ENCODE results near the gene SPATA7.

- TF ChIP-seq CTCF (IDR thresholded peaks at IDR 0.05) (no peak), POLR2A (IDR thresholded peaks at IDR 0.05) (no peak), EP300 (IDR thresholded peaks at IDR 0.05; ENCODE audit: low read depth) (no peak)
These were observed 31.1 kb upstream of the SPATA7 start for GRCh38 chr14:88354358-88354757.

All from transverse colon (tissue), 3 donors.